ENCODE measurements around the gene HIF3A.

DNA sequence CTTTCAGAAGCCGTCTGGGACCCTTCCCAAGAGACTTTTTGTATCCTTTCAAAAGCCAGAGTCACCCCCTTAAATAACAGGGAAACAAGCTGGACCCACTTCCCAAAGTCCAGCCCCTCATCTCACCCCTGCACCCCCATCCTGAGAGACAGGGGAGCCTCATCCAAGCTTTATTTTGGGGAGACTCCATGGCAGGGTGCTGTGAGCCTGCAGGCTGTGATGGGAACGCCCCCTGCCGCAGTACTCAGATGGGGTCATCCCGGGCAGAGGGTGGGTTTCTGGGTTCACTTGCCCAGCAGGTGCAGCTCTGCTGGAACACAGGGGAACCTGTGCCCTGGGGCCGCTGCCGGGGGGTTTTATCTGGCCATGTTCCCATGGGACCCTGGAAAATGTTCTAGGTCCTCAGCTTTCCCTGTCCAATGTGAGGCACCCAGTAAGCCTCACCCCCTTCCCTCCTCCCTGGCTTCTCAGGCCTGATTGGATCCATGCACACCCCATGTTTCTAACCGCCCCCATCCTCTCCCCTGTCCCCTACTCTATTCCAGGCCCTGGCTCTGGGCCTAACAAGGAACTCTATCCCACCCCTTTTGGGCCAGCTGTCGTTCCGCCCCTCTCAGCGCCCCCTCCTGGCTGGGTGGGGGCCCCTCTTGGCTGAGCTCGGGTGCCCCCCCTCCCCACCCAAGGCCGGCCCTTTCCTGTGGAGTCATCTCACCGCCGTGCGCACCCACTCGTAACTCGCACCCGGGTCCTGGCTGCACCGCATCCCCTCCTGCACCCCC lies 1.0 kb downstream of the HIF3A start:
- TF ChIP-seq, protein P1, sequence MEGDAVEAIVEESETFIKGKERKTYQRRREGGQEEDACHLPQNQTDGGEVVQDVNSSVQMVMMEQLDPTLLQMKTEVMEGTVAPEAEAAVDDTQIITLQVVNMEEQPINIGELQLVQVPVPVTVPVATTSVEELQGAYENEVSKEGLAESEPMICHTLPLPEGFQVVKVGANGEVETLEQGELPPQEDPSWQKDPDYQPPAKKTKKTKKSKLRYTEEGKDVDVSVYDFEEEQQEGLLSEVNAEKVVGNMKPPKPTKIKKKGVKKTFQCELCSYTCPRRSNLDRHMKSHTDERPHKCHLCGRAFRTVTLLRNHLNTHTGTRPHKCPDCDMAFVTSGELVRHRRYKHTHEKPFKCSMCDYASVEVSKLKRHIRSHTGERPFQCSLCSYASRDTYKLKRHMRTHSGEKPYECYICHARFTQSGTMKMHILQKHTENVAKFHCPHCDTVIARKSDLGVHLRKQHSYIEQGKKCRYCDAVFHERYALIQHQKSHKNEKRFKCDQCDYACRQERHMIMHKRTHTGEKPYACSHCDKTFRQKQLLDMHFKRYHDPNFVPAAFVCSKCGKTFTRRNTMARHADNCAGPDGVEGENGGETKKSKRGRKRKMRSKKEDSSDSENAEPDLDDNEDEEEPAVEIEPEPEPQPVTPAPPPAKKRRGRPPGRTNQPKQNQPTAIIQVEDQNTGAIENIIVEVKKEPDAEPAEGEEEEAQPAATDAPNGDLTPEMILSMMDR (IDR thresholded peaks at IDR 0.05) = peak in 2 of 7 experiments; percentile 17 to 41
- peak in 2 of 3 donors; percentile 40 to 75 for TF ChIP-seq POLR2AphosphoS5 (IDR thresholded peaks at IDR 0.05)

Measured in stomach (tissue), 4 donors.